ENCODE measurements around the gene IREB2. TPM values are rescaled to one million over a fixed set of nuclear protein-coding genes. Genes with fewer than 3 reads are reported as not detected.

The IREB2 gene
- total RNA-seq, 4 donors from 2014 or later = 20.1 to 71.7 (median 40.7) TPM

DNA sequence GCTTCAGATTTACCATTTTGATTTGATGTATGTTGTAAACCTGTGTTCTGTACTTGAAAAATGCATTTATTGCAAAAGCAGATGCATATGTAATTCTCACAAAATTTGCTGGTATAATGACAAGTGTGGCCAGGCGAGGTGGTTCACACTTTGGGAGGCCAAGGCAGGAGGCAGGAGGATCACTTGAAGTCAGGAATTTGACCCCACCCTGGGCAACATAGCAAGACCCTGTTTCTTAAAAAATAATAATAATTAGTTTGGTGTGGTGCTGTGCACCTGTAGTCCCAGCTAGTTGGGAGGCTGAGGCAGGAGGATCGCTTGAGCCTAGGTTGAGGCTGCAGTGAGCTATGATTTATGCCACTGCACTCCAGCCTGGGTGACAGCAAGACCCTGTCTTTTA lies 64.6 kb downstream of the IREB2 start:
- Histone ChIP-seq H3K4me1 (peaks cover 0 to 8% (median 3%) of the 10 kb centered on the region in 4 donors), H3K27me3 (no peaks in the 10 kb centered on the region), H3K36me3 (no peaks in the 10 kb centered on the region), H3K4me3 (no peak overlapping the region), H3K9me3 (no peaks in the 10 kb centered on the region), H3K27ac (no peak overlapping the region)
- intact Hi-C loops (cut with DNase I; ENCODE audit: low total_unique reads) (no loop called here), in situ Hi-C loops (cut with MboI; ENCODE audit: low pct_ligation_motif_present in 1 of 4, low pct_unique_long_range_greater_than_20kb in 1 of 4, low sequenced_read_pairs in 3 of 4) (no loop called here)
- 90 to 100% methylated on average over 2 of the region's 2 CpGs for WGBS, 2 donors (ENCODE audit: low coverage in 1 of 2)
- DNase-seq = no peak
- no peak for TF ChIP-seq POLR2A (IDR thresholded peaks at IDR 0.05)
- no peak for TF ChIP-seq EP300 (IDR thresholded peaks at IDR 0.05; ENCODE audit: low read depth)
- TF ChIP-seq, protein P1, sequence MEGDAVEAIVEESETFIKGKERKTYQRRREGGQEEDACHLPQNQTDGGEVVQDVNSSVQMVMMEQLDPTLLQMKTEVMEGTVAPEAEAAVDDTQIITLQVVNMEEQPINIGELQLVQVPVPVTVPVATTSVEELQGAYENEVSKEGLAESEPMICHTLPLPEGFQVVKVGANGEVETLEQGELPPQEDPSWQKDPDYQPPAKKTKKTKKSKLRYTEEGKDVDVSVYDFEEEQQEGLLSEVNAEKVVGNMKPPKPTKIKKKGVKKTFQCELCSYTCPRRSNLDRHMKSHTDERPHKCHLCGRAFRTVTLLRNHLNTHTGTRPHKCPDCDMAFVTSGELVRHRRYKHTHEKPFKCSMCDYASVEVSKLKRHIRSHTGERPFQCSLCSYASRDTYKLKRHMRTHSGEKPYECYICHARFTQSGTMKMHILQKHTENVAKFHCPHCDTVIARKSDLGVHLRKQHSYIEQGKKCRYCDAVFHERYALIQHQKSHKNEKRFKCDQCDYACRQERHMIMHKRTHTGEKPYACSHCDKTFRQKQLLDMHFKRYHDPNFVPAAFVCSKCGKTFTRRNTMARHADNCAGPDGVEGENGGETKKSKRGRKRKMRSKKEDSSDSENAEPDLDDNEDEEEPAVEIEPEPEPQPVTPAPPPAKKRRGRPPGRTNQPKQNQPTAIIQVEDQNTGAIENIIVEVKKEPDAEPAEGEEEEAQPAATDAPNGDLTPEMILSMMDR (IDR thresholded peaks at IDR 0.05) = no peak

DNA sequence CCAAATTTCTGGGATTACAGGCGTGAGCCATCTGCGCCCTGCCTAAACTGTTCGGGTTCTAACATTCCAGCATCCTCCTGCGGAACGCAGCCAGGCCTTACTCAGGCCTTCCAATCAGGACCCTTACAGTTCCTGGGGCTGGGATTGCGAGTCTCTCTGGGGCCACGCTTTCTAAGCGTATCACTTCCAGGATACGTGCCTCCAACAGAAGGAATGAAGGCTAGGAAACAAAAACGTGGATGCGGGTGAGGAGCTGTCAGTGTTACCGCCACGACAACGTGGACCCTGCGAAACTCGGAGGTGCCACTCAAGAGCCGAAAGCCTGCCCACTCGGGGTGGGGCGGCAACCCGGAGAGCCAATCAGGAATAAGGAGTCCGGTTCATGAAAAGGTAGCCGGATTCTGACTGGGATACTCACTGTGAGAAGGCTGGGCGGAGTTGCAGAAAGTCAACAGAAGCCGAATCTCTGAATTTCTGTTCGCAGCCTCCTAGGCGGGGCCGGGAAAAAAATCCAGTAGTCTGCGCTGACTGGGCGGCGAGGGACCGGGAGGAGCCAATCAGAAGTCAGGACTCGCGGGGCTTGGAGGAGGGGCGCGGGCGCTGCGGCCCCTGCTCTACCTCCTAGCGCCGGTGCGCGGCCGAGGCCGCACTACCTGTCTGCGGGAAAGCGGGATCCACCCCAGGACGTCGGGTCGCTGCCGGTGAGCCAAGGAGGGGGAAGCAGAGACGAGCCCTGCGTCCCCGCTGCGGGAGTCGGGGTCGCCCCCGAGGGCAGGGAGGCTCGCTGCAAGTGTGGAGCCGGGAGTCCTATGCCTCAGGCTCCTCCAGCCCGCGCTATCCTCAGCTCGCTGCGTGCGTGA lies 69.2 kb downstream of the IREB2 start, which contains the start of gene HYKK:
TSS of gene HYKK (plus strand) at position 607 of the 860 bp plus-strand sequence. CDS start 5,512 bp downstream, outside the sequence.
- in situ Hi-C loops (cut with MboI; ENCODE audit: low pct_ligation_motif_present in 1 of 4, low pct_unique_long_range_greater_than_20kb in 1 of 4, low sequenced_read_pairs in 3 of 4) = no loop called here

DNA sequence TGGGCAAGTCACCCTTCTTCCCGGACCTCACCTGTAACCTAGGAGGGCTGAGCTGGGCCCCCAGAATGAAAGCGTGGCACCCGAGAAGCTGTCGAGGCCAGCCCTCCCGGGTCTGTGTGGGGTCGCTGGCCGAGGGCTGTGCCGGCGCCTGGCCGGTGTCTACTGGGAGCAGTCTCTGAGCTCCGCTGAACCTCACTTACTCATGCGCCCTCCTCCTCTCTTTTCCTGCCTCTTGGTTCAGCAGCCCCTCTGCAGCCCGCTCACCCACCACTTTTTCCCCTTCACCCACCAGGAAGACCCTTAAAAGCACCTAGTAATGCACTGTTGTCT lies 69.8 kb downstream of the IREB2 start:
- TF ChIP-seq, protein P1 (IDR thresholded peaks at IDR 0.05) = peak in 1 of 5 experiments; percentile 1
- no peak for TF ChIP-seq POLR2AphosphoS5 (IDR thresholded peaks at IDR 0.05)
- no peak for DNase-seq
- Histone ChIP-seq H3K36me3 (no peaks in the 10 kb centered on the region), H3K9me3 (no peaks in the 10 kb centered on the region), H3K27me3 (no peaks in the 10 kb centered on the region), H3K4me1 (peaks cover 6 to 17% (median 9%) of the 10 kb centered on the region in 4 donors), H3K27ac (peak overlapping the region; percentile 74 to 87 (median 81)), H3K4me3 (peak overlapping the region; percentile 57 to 91 (median 75))
- in situ Hi-C loops (cut with MboI; ENCODE audit: low pct_ligation_motif_present in 1 of 4, low pct_unique_long_range_greater_than_20kb in 1 of 4, low sequenced_read_pairs in 3 of 4) (no loop called here), intact Hi-C loops (cut with DNase I; ENCODE audit: low total_unique reads) (no loop called here)
- WGBS, 2 donors (ENCODE audit: low coverage in 1 of 2) = 0 to 2% methylated on average over 2 to 13 of the region's 13 CpGs

More for the DNA sequence above, 69.2 kb downstream of the IREB2 start, which contains the start of gene HYKK:
- intact Hi-C loops (cut with DNase I; ENCODE audit: low total_unique reads) = no loop called here
- TF ChIP-seq POLR2A (IDR thresholded peaks at IDR 0.05) (peak; percentile 81), EP300 (IDR thresholded peaks at IDR 0.05; ENCODE audit: low read depth) (no peak), POLR2AphosphoS5 (IDR thresholded peaks at IDR 0.05) (peak; percentile 54 to 83 (median 82))
- TF ChIP-seq, protein P1 (IDR thresholded peaks at IDR 0.05) = peak in 3 of 5 experiments; percentile 20 to 56 (median 46)
- H3K36me3 ChIP-seq = no peaks in the 10 kb centered on the region
- H3K4me1 ChIP-seq = peaks cover 6 to 17% (median 9%) of the 10 kb centered on the region in 4 donors
- no peaks in the 10 kb centered on the region for H3K9me3 ChIP-seq
- no peaks in the 10 kb centered on the region for H3K27me3 ChIP-seq
- H3K4me3 ChIP-seq = peak within 1 kb of the TSS; percentile 57 to 91 (median 75)
- WGBS, 2 donors (ENCODE audit: low coverage in 1 of 2) = 2 to 7% methylated on average over 12 to 63 of the region's 63 CpGs
- peak within 1 kb of the TSS; percentile 74 to 87 (median 81) for H3K27ac ChIP-seq
- DNase-seq = peak; percentile 94

- in situ Hi-C loops (cut with MboI; ENCODE audit: low pct_ligation_motif_present in 1 of 4, low pct_unique_long_range_greater_than_20kb in 1 of 4, low sequenced_read_pairs in 3 of 4) (no loop called here), intact Hi-C loops (cut with DNase I; ENCODE audit: low total_unique reads) (no loop called here)
- no peak for DNase-seq
- Histone ChIP-seq H3K27me3 (no peaks in the 10 kb centered on the region), H3K4me3 (peak overlapping the region; percentile 57 to 91 (median 75)), H3K9me3 (no peaks in the 10 kb centered on the region), H3K27ac (peak overlapping the region; percentile 74 to 87 (median 81)), H3K36me3 (no peaks in the 10 kb centered on the region), H3K4me1 (peaks cover 6 to 17% (median 9%) of the 10 kb centered on the region in 4 donors)
- TF ChIP-seq, protein P1 (IDR thresholded peaks at IDR 0.05) = no peak
- TF ChIP-seq POLR2A (IDR thresholded peaks at IDR 0.05) (no peak), EP300 (IDR thresholded peaks at IDR 0.05; ENCODE audit: low read depth) (no peak), POLR2AphosphoS5 (IDR thresholded peaks at IDR 0.05) (no peak)
- WGBS, 2 donors (ENCODE audit: low coverage in 1 of 2) = 11 to 37% methylated on average over 6 of the region's 6 CpGs
Observed at GRCh38 chr15:78508272-78508671, 70.3 kb downstream of the IREB2 start.
